H9 (cell line): Measurements from ENCODE around the gene COMTD1. TPM values are rescaled to one million over a fixed set of nuclear protein-coding genes. Genes with fewer than 3 reads are reported as not detected.

Source experiments
- DNase-seq: peaks from one replicate; pipeline ENCODE4 v3.0.0-alpha.2; 2017
- H2AFZ ChIP-seq: one replicate; pipeline ENCODE4 v1.6.1; 2013; ENCODE audit warnings: mild to moderate bottlenecking, low read length, control low read depth, moderate library complexity
- H2AK5ac ChIP-seq: 2 replicates; pipeline ENCODE4 v1.6.1; 2013; ENCODE audit warnings: low read length, control low read depth, mixed read lengths; ENCODE audit not compliant: insufficient read length
- H2BK120ac ChIP-seq: one replicate; pipeline ENCODE4 v1.6.1; 2013; ENCODE audit warnings: low read depth, mild to moderate bottlenecking, low read length, control low read depth, inconsistent platforms; ENCODE audit not compliant: poor library complexity, severe bottlenecking
- H2BK12ac ChIP-seq: 2 replicates; pipeline ENCODE4 v1.6.1; 2013; ENCODE audit warnings: low read length, control low read depth, mixed read lengths, low read depth; ENCODE audit not compliant: insufficient read length
- H2BK15ac ChIP-seq: 2 replicates; pipeline ENCODE4 v1.6.1; 2013; ENCODE audit warnings: low read depth, low read length, control low read depth
- H2BK20ac ChIP-seq: one replicate; pipeline ENCODE4 v1.6.1; 2013; ENCODE audit warnings: low read depth, mild to moderate bottlenecking, low read length, control low read depth, inconsistent platforms; ENCODE audit not compliant: poor library complexity, severe bottlenecking
- H2BK5ac ChIP-seq: 2 replicates; pipeline ENCODE4 v1.6.1; 2013; ENCODE audit warnings: low read length, control low read depth, mixed read lengths; ENCODE audit not compliant: insufficient read length
- H3K14ac ChIP-seq: 2 replicates; pipeline ENCODE4 v1.6.1; 2013; ENCODE audit warnings: low read length, control low read depth; ENCODE audit not compliant: insufficient read depth
- H3K18ac ChIP-seq: 2 replicates; pipeline ENCODE4 v1.6.1; 2013; ENCODE audit warnings: low read depth, mild to moderate bottlenecking, mixed read lengths, low read length, control low read depth; ENCODE audit not compliant: insufficient read length
- H3K23ac ChIP-seq: 2 replicates; pipeline ENCODE4 v1.6.1; 2013; ENCODE audit warnings: low read length, control low read depth, mixed read lengths, low read depth; ENCODE audit not compliant: insufficient read length
- H3K23me2 ChIP-seq: 2 replicates; pipeline ENCODE4 v1.6.1; 2013; ENCODE audit warnings: low read depth, mild to moderate bottlenecking, mixed read lengths, low read length, control low read depth; ENCODE audit not compliant: insufficient read length, poor library complexity, severe bottlenecking
- H3K27ac ChIP-seq: 2 replicates; pipeline ENCODE4 v1.5.1; 2013; ENCODE audit warnings: low read length, control low read depth, mixed read lengths, low read depth; ENCODE audit not compliant: insufficient read length
- H3K27me3 ChIP-seq: 2 replicates; pipeline ENCODE4 v1.6.1; 2013; ENCODE audit warnings: low read length, control low read depth, inconsistent platforms; ENCODE audit not compliant: insufficient read depth
- H3K4ac ChIP-seq: 2 replicates; pipeline ENCODE4 v1.6.1; 2013; ENCODE audit warnings: low read depth, mild to moderate bottlenecking, control low read depth, inconsistent platforms, low read length, moderate library complexity
- H3K4me1 ChIP-seq: 2 replicates; pipeline ENCODE4 v1.6.1; 2013; ENCODE audit warnings: low read length, control low read depth, inconsistent platforms; ENCODE audit not compliant: insufficient read depth
- H3K4me2 ChIP-seq: 2 replicates; pipeline ENCODE4 v1.6.1; 2013; ENCODE audit warnings: low read length, control low read depth, mixed read lengths; ENCODE audit not compliant: insufficient read length, insufficient read depth
- H3K56ac ChIP-seq: 2 replicates; pipeline ENCODE4 v1.6.1; 2013; ENCODE audit warnings: low read depth, mild to moderate bottlenecking, mixed read lengths, low read length, control low read depth; ENCODE audit not compliant: insufficient read length
- H3K79me1 ChIP-seq: 2 replicates; pipeline ENCODE4 v1.6.1; 2013; ENCODE audit warnings: low read depth, mild to moderate bottlenecking, moderate library complexity, low read length, control low read depth, inconsistent platforms; ENCODE audit not compliant: insufficient read depth, poor library complexity, severe bottlenecking
- H3K79me2 ChIP-seq: 2 replicates; pipeline ENCODE4 v1.6.1; 2013; ENCODE audit warnings: low read length, control low read depth, inconsistent platforms; ENCODE audit not compliant: insufficient read depth
- H3K9ac ChIP-seq: 2 replicates; pipeline ENCODE4 v1.6.1; 2013; ENCODE audit warnings: low read length, control low read depth, mixed read lengths; ENCODE audit not compliant: insufficient read length; ENCODE audit errors: extremely low read depth
- H3K9me3 ChIP-seq: one replicate; pipeline ENCODE4 v1.6.1; 2013; ENCODE audit warnings: low read depth, low read length, inconsistent platforms; ENCODE audit not compliant: control insufficient read depth
- H3T11ph ChIP-seq: one replicate; pipeline ENCODE4 v1.6.1; 2013; ENCODE audit warnings: mild to moderate bottlenecking, low read length, control low read depth, inconsistent platforms
- H4K20me1 ChIP-seq: one replicate; pipeline ENCODE4 v1.6.1; 2013; ENCODE audit not compliant: control insufficient read depth, insufficient read length, insufficient read depth
- H4K5ac ChIP-seq: 2 replicates; pipeline ENCODE4 v1.6.1; 2013; ENCODE audit warnings: low read depth, mild to moderate bottlenecking, mixed read lengths, low read length, control low read depth; ENCODE audit not compliant: insufficient read length
- H4K8ac ChIP-seq: replicated peaks from 2 replicates; pipeline ENCODE4 v1.6.1; 2013; ENCODE audit warnings: low read length, control low read depth, mixed read lengths, low read depth; ENCODE audit not compliant: insufficient read length
- H4K91ac ChIP-seq: 2 replicates; pipeline ENCODE4 v1.6.1; 2013; ENCODE audit warnings: low read depth, mild to moderate bottlenecking, moderate library complexity, mixed read lengths, low read length, control low read depth; ENCODE audit not compliant: insufficient read length
- H3K27ac Mint-ChIP-seq, 3 experiments: 2 replicates in 2 of 3; 3 replicates in 1 of 3; pipeline ENCODE4 v1.8.0; 2020 to 2021; ENCODE audit warnings: mixed read lengths in 3 of 3, mild to moderate bottlenecking in 1 of 3, moderate library complexity in 1 of 3
- H3K27me3 Mint-ChIP-seq: 2 replicates; pipeline ENCODE4 v1.8.0; 2021; ENCODE audit warnings: low read depth, mild to moderate bottlenecking, moderate library complexity, mixed read lengths
- H3K36me3 Mint-ChIP-seq, 3 experiments: 2 replicates in 2 of 3; 3 replicates in 1 of 3; pipeline ENCODE4 v1.8.0; 2020 to 2021; ENCODE audit warnings: low read depth in 3 of 3, mixed read lengths in 3 of 3; ENCODE audit not compliant: insufficient read depth in 1 of 3
- H3K4me1 Mint-ChIP-seq, 2 experiments: 2 replicates each; pipeline ENCODE4 v1.8.0; 2020; ENCODE audit warnings: mixed read lengths in 2 of 2
- H3K4me3 Mint-ChIP-seq, 2 experiments: 2 replicates in 1 of 2; 3 replicates in 1 of 2; pipeline ENCODE4 v1.8.0; 2020 to 2021; ENCODE audit warnings: mild to moderate bottlenecking in 2 of 2, mixed read lengths in 2 of 2, moderate library complexity in 1 of 2
- H3K9me3 Mint-ChIP-seq, 2 experiments: 2 replicates in 1 of 2; 3 replicates in 1 of 2; pipeline ENCODE4 v1.8.0; 2020; ENCODE audit warnings: mild to moderate bottlenecking in 2 of 2, mixed read lengths in 2 of 2, moderate library complexity in 1 of 2
- WGBS: extraction: QIAGEN DNeasy Blood & Tissue Kit; methylation state at CpG from one replicate; pipeline ENCODE4 v1.1.7; 2013; ENCODE audit warnings: missing lambda C conversion rate, low lambda C conversion rate, mixed read lengths; ENCODE audit not compliant: insufficient read length; ENCODE audit errors: extremely low coverage; 5-methylcytosine and 5-hydroxymethylcytosine counted together
- total RNA-seq: library from RNA; stranded (reverse); gene quantifications from 2 replicates; pipeline ENCODE4 v1.2.1, GENCODE V29; 2021
- TF ChIP-seq, protein P1 (sequence below): fragments of 200-600 bp; sonication (generic); conservative IDR thresholded peaks from 3 replicates; pipeline ENCODE4 v1.8.0; 2021; ENCODE audit warnings: antibody characterized with exemption, mild to moderate bottlenecking

The COMTD1 gene
- total RNA-seq, 1 experiment from 2014 or later = 28.3 TPM

DNA sequence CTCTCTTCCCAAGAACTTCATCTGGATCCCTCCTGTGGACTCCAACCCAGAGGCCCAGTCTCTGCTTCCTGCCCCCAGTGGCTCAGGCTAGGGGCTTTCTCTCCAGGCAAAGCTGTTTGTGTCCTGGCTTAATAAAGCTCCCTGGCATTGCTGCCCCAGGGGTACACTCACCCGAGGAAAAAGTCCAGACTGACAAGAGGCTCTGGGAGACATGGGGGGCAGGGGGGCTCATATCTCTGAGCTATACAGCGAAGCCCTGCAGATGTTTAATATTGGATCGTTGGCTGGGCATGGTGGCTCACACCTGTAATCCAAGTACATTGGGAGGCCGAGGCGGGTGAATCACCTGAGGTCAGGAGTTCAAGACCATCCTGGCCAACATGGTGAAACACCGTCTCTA lies 10.7 kb upstream of the COMTD1 start:
- H3K27ac Mint-ChIP-seq = no peak overlapping the region
- Histone ChIP-seq H3K23ac (no peak overlapping the region), H4K20me1 (no peaks in the 10 kb centered on the region), H3K79me2 (no peaks in the 10 kb centered on the region), H4K5ac (no peak overlapping the region), H3K18ac (no peak overlapping the region), H3K4ac (no peak overlapping the region), H2BK15ac (no peak overlapping the region), H3T11ph (no peak overlapping the region), H4K91ac (no peak overlapping the region), H3K9ac (no peak overlapping the region), H2BK12ac (no peak overlapping the region), H3K14ac (no peak overlapping the region), H2AFZ (no peak overlapping the region), H3K4me1 (no peaks in the 10 kb centered on the region; the same call in 1 of the 2 replicates), H3K79me1 (no peaks in the 10 kb centered on the region), H3K27ac (no peak overlapping the region), H3K56ac (no peak overlapping the region), H2BK5ac (no peak overlapping the region), H4K8ac (no peak overlapping the region), H3K23me2 (no peaks in the 10 kb centered on the region), H2BK20ac (no peak overlapping the region), H3K27me3 (no peaks in the 10 kb centered on the region), H3K9me3 (no peaks in the 10 kb centered on the region), H2BK120ac (no peak overlapping the region), H2AK5ac (no peak overlapping the region), H3K4me2 (no peak overlapping the region)
- no peak overlapping the region for H3K4me3 Mint-ChIP-seq
- no CpG with 5 or more reads among the region's 6 CpGs for WGBS
- H3K4me1 Mint-ChIP-seq = peaks cover 9 to 16% of the 10 kb centered on the region in 2 experiments
- DNase-seq = no peak
- TF ChIP-seq, protein P1, sequence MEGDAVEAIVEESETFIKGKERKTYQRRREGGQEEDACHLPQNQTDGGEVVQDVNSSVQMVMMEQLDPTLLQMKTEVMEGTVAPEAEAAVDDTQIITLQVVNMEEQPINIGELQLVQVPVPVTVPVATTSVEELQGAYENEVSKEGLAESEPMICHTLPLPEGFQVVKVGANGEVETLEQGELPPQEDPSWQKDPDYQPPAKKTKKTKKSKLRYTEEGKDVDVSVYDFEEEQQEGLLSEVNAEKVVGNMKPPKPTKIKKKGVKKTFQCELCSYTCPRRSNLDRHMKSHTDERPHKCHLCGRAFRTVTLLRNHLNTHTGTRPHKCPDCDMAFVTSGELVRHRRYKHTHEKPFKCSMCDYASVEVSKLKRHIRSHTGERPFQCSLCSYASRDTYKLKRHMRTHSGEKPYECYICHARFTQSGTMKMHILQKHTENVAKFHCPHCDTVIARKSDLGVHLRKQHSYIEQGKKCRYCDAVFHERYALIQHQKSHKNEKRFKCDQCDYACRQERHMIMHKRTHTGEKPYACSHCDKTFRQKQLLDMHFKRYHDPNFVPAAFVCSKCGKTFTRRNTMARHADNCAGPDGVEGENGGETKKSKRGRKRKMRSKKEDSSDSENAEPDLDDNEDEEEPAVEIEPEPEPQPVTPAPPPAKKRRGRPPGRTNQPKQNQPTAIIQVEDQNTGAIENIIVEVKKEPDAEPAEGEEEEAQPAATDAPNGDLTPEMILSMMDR = no peak
- peaks cover 4% of the 10 kb centered on the region for H3K27me3 Mint-ChIP-seq
- no peaks in the 10 kb centered on the region for H3K36me3 Mint-ChIP-seq
- H3K9me3 Mint-ChIP-seq = no peaks in the 10 kb centered on the region
